ENCODE data around the gene TAAR5.
"Not testable (repeated sequence)": the region's sequence is repeated elsewhere in the genome, so short reads cannot be mapped to it uniquely, and the experiment has no call there.

The TAAR5 gene

GRCh38 chr6:132612449-132613108, 23.0 kb upstream of the TAAR5 start:
- Histone ChIP-seq H3K4me1 (ENCODE audit: control insufficient read depth, insufficient read depth, low read length, poor library complexity, severe bottlenecking) (no peaks in the 10 kb centered on the region), H3K27ac (ENCODE audit: insufficient read depth, low read length, poor library complexity, severe bottlenecking) (no peak overlapping the region), H3K27me3 (replicated peaks; ENCODE audit: control insufficient read depth, insufficient read depth, low read length, poor library complexity, severe bottlenecking) (no peaks in the 10 kb centered on the region), H3K9me3 (ENCODE audit: control insufficient read depth, low read length) (no peaks in the 10 kb centered on the region), H3K36me3 (ENCODE audit: control insufficient read depth, insufficient read depth, low read length) (no peaks in the 10 kb centered on the region), H3K4me3 (ENCODE audit: insufficient read depth, low read depth, low read length, poor library complexity, severe bottlenecking) (no peak overlapping the region)
- no peak for DNase-seq

- no peak overlapping the region for H3K27ac ChIP-seq (ENCODE audit: insufficient read depth, low read length, poor library complexity, severe bottlenecking)
- no peaks in the 10 kb centered on the region for H3K9me3 ChIP-seq (ENCODE audit: control insufficient read depth, low read length)
- H3K36me3 ChIP-seq (ENCODE audit: control insufficient read depth, insufficient read depth, low read length), result no peaks in the 10 kb centered on the region
- no peak for DNase-seq
- no peak overlapping the region for H3K4me3 ChIP-seq (ENCODE audit: insufficient read depth, low read depth, low read length, poor library complexity, severe bottlenecking)
- H3K27me3 ChIP-seq (replicated peaks; ENCODE audit: control insufficient read depth, insufficient read depth, low read length, poor library complexity, severe bottlenecking), result no peaks in the 10 kb centered on the region
- H3K4me1 ChIP-seq (ENCODE audit: control insufficient read depth, insufficient read depth, low read length, poor library complexity, severe bottlenecking), result no peaks in the 10 kb centered on the region
Observed at GRCh38 chr6:132611616-132612015, 22.1 kb upstream of the TAAR5 start.

GRCh38 chr6:132607544-132608233, 18.1 kb upstream of the TAAR5 start:
- Histone ChIP-seq H3K27ac (ENCODE audit: insufficient read depth, low read length, poor library complexity, severe bottlenecking) (no peak overlapping the region), H3K9me3 (ENCODE audit: control insufficient read depth, low read length) (no peaks in the 10 kb centered on the region), H3K27me3 (replicated peaks; ENCODE audit: control insufficient read depth, insufficient read depth, low read length, poor library complexity, severe bottlenecking) (no peaks in the 10 kb centered on the region), H3K4me1 (ENCODE audit: control insufficient read depth, insufficient read depth, low read length, poor library complexity, severe bottlenecking) (no peaks in the 10 kb centered on the region), H3K36me3 (ENCODE audit: control insufficient read depth, insufficient read depth, low read length) (no peaks in the 10 kb centered on the region), H3K4me3 (ENCODE audit: insufficient read depth, low read depth, low read length, poor library complexity, severe bottlenecking) (no peak overlapping the region)
- no peak for DNase-seq

- Histone ChIP-seq H3K4me3 (ENCODE audit: insufficient read depth, low read depth, low read length, poor library complexity, severe bottlenecking) (no peak overlapping the region), H3K4me1 (ENCODE audit: control insufficient read depth, insufficient read depth, low read length, poor library complexity, severe bottlenecking) (no peaks in the 10 kb centered on the region), H3K9me3 (ENCODE audit: control insufficient read depth, low read length) (no peaks in the 10 kb centered on the region), H3K27ac (ENCODE audit: insufficient read depth, low read length, poor library complexity, severe bottlenecking) (no peak overlapping the region), H3K36me3 (ENCODE audit: control insufficient read depth, insufficient read depth, low read length) (no peaks in the 10 kb centered on the region), H3K27me3 (replicated peaks; ENCODE audit: control insufficient read depth, insufficient read depth, low read length, poor library complexity, severe bottlenecking) (no peaks in the 10 kb centered on the region)
- no peak for DNase-seq
Observed at GRCh38 chr6:132604635-132605152, 15.2 kb upstream of the TAAR5 start.

GRCh38 chr6:132600900-132601299, 11.4 kb upstream of the TAAR5 start:
- H3K9me3 ChIP-seq (ENCODE audit: control insufficient read depth, low read length); H3K4me1 ChIP-seq (ENCODE audit: control insufficient read depth, insufficient read depth, low read length, poor library complexity, severe bottlenecking); DNase-seq; H3K27ac ChIP-seq (ENCODE audit: insufficient read depth, low read length, poor library complexity, severe bottlenecking); H3K36me3 ChIP-seq (ENCODE audit: control insufficient read depth, insufficient read depth, low read length); H3K4me3 ChIP-seq (ENCODE audit: insufficient read depth, low read depth, low read length, poor library complexity, severe bottlenecking); H3K27me3 ChIP-seq (replicated peaks; ENCODE audit: control insufficient read depth, insufficient read depth, low read length, poor library complexity, severe bottlenecking): not testable (repeated sequence)

- Histone ChIP-seq H3K4me1 (ENCODE audit: control insufficient read depth, insufficient read depth, low read length, poor library complexity, severe bottlenecking) (no peaks in the 10 kb centered on the region), H3K27ac (ENCODE audit: insufficient read depth, low read length, poor library complexity, severe bottlenecking) (no peak overlapping the region), H3K27me3 (replicated peaks; ENCODE audit: control insufficient read depth, insufficient read depth, low read length, poor library complexity, severe bottlenecking) (no peaks in the 10 kb centered on the region), H3K9me3 (ENCODE audit: control insufficient read depth, low read length) (no peaks in the 10 kb centered on the region), H3K36me3 (ENCODE audit: control insufficient read depth, insufficient read depth, low read length) (no peaks in the 10 kb centered on the region), H3K4me3 (ENCODE audit: insufficient read depth, low read depth, low read length, poor library complexity, severe bottlenecking) (no peak overlapping the region)
- no peak for DNase-seq
Observed at GRCh38 chr6:132598473-132598872, 8.9 kb upstream of the TAAR5 start.

- H3K4me3 ChIP-seq (ENCODE audit: insufficient read depth, low read depth, low read length, poor library complexity, severe bottlenecking), result no peak overlapping the region
Observed at GRCh38 chr6:132596201-132596600, 6.7 kb upstream of the TAAR5 start.

GRCh38 chr6:132592855-132593254, 3.3 kb upstream of the TAAR5 start:
- no peak for DNase-seq
- no peak overlapping the region for H3K4me3 ChIP-seq (ENCODE audit: insufficient read depth, low read depth, low read length, poor library complexity, severe bottlenecking)
- no peaks in the 10 kb centered on the region for H3K4me1 ChIP-seq (ENCODE audit: control insufficient read depth, insufficient read depth, low read length, poor library complexity, severe bottlenecking)
- H3K27ac ChIP-seq (ENCODE audit: insufficient read depth, low read length, poor library complexity, severe bottlenecking), result no peak overlapping the region
- H3K36me3 ChIP-seq (ENCODE audit: control insufficient read depth, insufficient read depth, low read length), result no peaks in the 10 kb centered on the region
- H3K27me3 ChIP-seq (replicated peaks; ENCODE audit: control insufficient read depth, insufficient read depth, low read length, poor library complexity, severe bottlenecking), result no peaks in the 10 kb centered on the region
- H3K9me3 ChIP-seq (ENCODE audit: control insufficient read depth, low read length), result no peaks in the 10 kb centered on the region

More at GRCh38 chr6:132596201-132596600, 6.7 kb upstream of the TAAR5 start:
- no peak for DNase-seq
- no peaks in the 10 kb centered on the region for H3K27me3 ChIP-seq (replicated peaks; ENCODE audit: control insufficient read depth, insufficient read depth, low read length, poor library complexity, severe bottlenecking)
- H3K27ac ChIP-seq (ENCODE audit: insufficient read depth, low read length, poor library complexity, severe bottlenecking), result no peak overlapping the region
- H3K36me3 ChIP-seq (ENCODE audit: control insufficient read depth, insufficient read depth, low read length), result no peaks in the 10 kb centered on the region
- no peaks in the 10 kb centered on the region for H3K9me3 ChIP-seq (ENCODE audit: control insufficient read depth, low read length)
- no peaks in the 10 kb centered on the region for H3K4me1 ChIP-seq (ENCODE audit: control insufficient read depth, insufficient read depth, low read length, poor library complexity, severe bottlenecking)

GRCh38 chr6:132590362-132590761, 821 bp upstream of the TAAR5 start:
- H3K27ac ChIP-seq (ENCODE audit: insufficient read depth, low read length, poor library complexity, severe bottlenecking), result no peak overlapping the region
- H3K4me1 ChIP-seq (ENCODE audit: control insufficient read depth, insufficient read depth, low read length, poor library complexity, severe bottlenecking), result no peaks in the 10 kb centered on the region
- no peak overlapping the region for H3K4me3 ChIP-seq (ENCODE audit: insufficient read depth, low read depth, low read length, poor library complexity, severe bottlenecking)

GRCh38 chr6:132587424-132587823, 2.1 kb downstream of the TAAR5 start:
- no peak for DNase-seq
- no peaks in the 10 kb centered on the region for H3K9me3 ChIP-seq (ENCODE audit: control insufficient read depth, low read length)
- H3K27ac ChIP-seq (ENCODE audit: insufficient read depth, low read length, poor library complexity, severe bottlenecking), result no peak overlapping the region
- no peaks in the 10 kb centered on the region for H3K27me3 ChIP-seq (replicated peaks; ENCODE audit: control insufficient read depth, insufficient read depth, low read length, poor library complexity, severe bottlenecking)
- no peaks in the 10 kb centered on the region for H3K36me3 ChIP-seq (ENCODE audit: control insufficient read depth, insufficient read depth, low read length)
- H3K4me1 ChIP-seq (ENCODE audit: control insufficient read depth, insufficient read depth, low read length, poor library complexity, severe bottlenecking), result no peaks in the 10 kb centered on the region
- no peak overlapping the region for H3K4me3 ChIP-seq (ENCODE audit: insufficient read depth, low read depth, low read length, poor library complexity, severe bottlenecking)

More at GRCh38 chr6:132590362-132590761, 821 bp upstream of the TAAR5 start:
- H3K9me3 ChIP-seq (ENCODE audit: control insufficient read depth, low read length), result no peaks in the 10 kb centered on the region
- no peaks in the 10 kb centered on the region for H3K36me3 ChIP-seq (ENCODE audit: control insufficient read depth, insufficient read depth, low read length)
- no peaks in the 10 kb centered on the region for H3K27me3 ChIP-seq (replicated peaks; ENCODE audit: control insufficient read depth, insufficient read depth, low read length, poor library complexity, severe bottlenecking)
- no peak for DNase-seq

Data from effector memory CD4-positive, alpha-beta T cell (primary cell).